OCI-LY3 (cell line): Measurements from ENCODE around the gene CPEB1.
"Not testable (repeated sequence)": the region's sequence is repeated elsewhere in the genome, so short reads cannot be mapped to it uniquely, and the experiment has no call there.

Experiments used
- H2AFZ ChIP-seq: fragments of 200-600, 300-600 bp; shearing (Covaris generic); 2 replicates; pipeline ENCODE4 v1.6.0; 2014; ENCODE audit warnings: antibody characterized with exemption, low read depth, low read length
- H3K27ac ChIP-seq: fragments of 200-600, 300-600 bp; sonication (generic); 2 replicates; pipeline ENCODE4 v1.5.1; 2014; ENCODE audit warnings: mild to moderate bottlenecking, low read length, moderate library complexity, mixed read lengths
- H3K27me3 ChIP-seq: fragments of 200-600, 300-600 bp; sonication (generic); 2 replicates; pipeline ENCODE4 v1.6.1; 2014; ENCODE audit warnings: low read depth, low read length, mixed read lengths
- H3K36me3 ChIP-seq: fragments of 200-600, 300-600 bp; sonication (generic); replicated peaks from 2 replicates; pipeline ENCODE3; 2014; ENCODE audit warnings: low read depth, low read length, mixed read lengths
- H3K4me1 ChIP-seq: fragments of 300-600, 200-600 bp; sonication (generic); 2 replicates; pipeline ENCODE4 v1.6.1; 2014; ENCODE audit warnings: low read length, mixed read lengths
- H3K4me2 ChIP-seq: fragments of 200-600, 300-600 bp; sonication (generic); 2 replicates; pipeline ENCODE4 v1.6.1; 2014; ENCODE audit warnings: low read length, mixed read lengths
- H3K4me3 ChIP-seq: fragments of 300-600, 200-600 bp; sonication (generic); 2 replicates; pipeline ENCODE4 v1.5.1; 2014; ENCODE audit warnings: antibody characterized with exemption, mild to moderate bottlenecking, low read length, moderate library complexity
- H3K79me2 ChIP-seq: fragments of 300-600, 200-600 bp; shearing (Covaris generic); 2 replicates; pipeline ENCODE4 v1.6.1; 2014; ENCODE audit warnings: mild to moderate bottlenecking, low read length, mixed read lengths
- H3K9ac ChIP-seq: fragments of 300-600, 200-600 bp; shearing (Covaris generic); 2 replicates; pipeline ENCODE4 v1.6.0; 2014; ENCODE audit warnings: mild to moderate bottlenecking, low read length, moderate library complexity
- H3K9me3 ChIP-seq: fragments of 200-600, 300-600 bp; shearing (Covaris generic); 2 replicates; pipeline ENCODE4 v1.6.1; 2014; ENCODE audit warnings: low read length, mixed read lengths; ENCODE audit not compliant: insufficient read depth
- H4K20me1 ChIP-seq: fragments of 200-600, 300-600 bp; sonication (generic); 2 replicates; pipeline ENCODE4 v1.6.1; 2016; ENCODE audit warnings: low read length, mixed read lengths; ENCODE audit not compliant: insufficient read depth
- CTCF ChIP-seq: fragments of 200-600, 300-600 bp; sonication (generic); IDR thresholded peaks from 2 replicates; pipeline ENCODE4 v1.5.1; 2014; ENCODE audit warnings: antibody characterized with exemption, low read length, low read depth
- EZH2phosphoT487 ChIP-seq: fragments of 200-600 bp; shearing (Covaris generic); IDR thresholded peaks from 2 replicates; pipeline ENCODE4 v1.6.1; 2018; ENCODE audit warnings: antibody characterized with exemption, mixed run types, low read depth

Gene CPEB1

GRCh38 chr15:82646250-82647044 lies 716 bp downstream of the CPEB1 start:
- no peak overlapping the region for H3K4me2 ChIP-seq
- no peaks in the 10 kb centered on the region for H3K79me2 ChIP-seq
- H4K20me1 ChIP-seq, result 0 out of 2 replicates have a peak, but pooled peaks cover 3% of the 10 kb centered on the region
- H2AFZ ChIP-seq, result no peak overlapping the region
- no peak overlapping the region for H3K9ac ChIP-seq
- H3K27me3 ChIP-seq, result peaks cover 21% of the 10 kb centered on the region
- no peak overlapping the region for H3K27ac ChIP-seq
- no peaks in the 10 kb centered on the region for H3K4me1 ChIP-seq
- no peaks in the 10 kb centered on the region for H3K36me3 ChIP-seq
- H3K9me3 ChIP-seq, result no peaks in the 10 kb centered on the region
- TF ChIP-seq EZH2phosphoT487 (no peak), CTCF (no peak)
- H3K4me3 ChIP-seq, result no peak overlapping the region

GRCh38 chr15:82644967-82645852 lies 2.0 kb downstream of the CPEB1 start:
- not testable (repeated sequence) for H2AFZ ChIP-seq, H3K9me3 ChIP-seq, H3K4me2 ChIP-seq, H3K9ac ChIP-seq, H3K27ac ChIP-seq, H3K79me2 ChIP-seq, H4K20me1 ChIP-seq, H3K4me3 ChIP-seq, H3K4me1 ChIP-seq, H3K36me3 ChIP-seq
- H3K27me3 ChIP-seq, result peaks cover 34% of the 10 kb centered on the region

- Histone ChIP-seq H4K20me1 (no peaks in the 10 kb centered on the region), H3K9me3 (no peaks in the 10 kb centered on the region), H3K4me2 (no peak overlapping the region), H3K9ac (no peak overlapping the region), H3K27ac (no peak overlapping the region), H3K4me1 (no peaks in the 10 kb centered on the region), H3K4me3 (no peak overlapping the region), H3K79me2 (no peaks in the 10 kb centered on the region), H3K36me3 (no peaks in the 10 kb centered on the region), H3K27me3 (peaks cover 45% of the 10 kb centered on the region), H2AFZ (no peak overlapping the region)
- TF ChIP-seq CTCF (no peak), EZH2phosphoT487 (no peak)
Measured at GRCh38 chr15:82643992-82644391, 3.2 kb downstream of the CPEB1 start.

GRCh38 chr15:82642656-82643055 lies 4.5 kb downstream of the CPEB1 start:
- TF ChIP-seq EZH2phosphoT487 (no peak), CTCF (no peak)
- H3K9ac ChIP-seq, result no peak overlapping the region
- H3K36me3 ChIP-seq, result no peaks in the 10 kb centered on the region
- H3K27ac ChIP-seq, result no peak overlapping the region
- no peaks in the 10 kb centered on the region for H3K9me3 ChIP-seq
- H3K4me2 ChIP-seq, result no peak overlapping the region
- H3K4me3 ChIP-seq, result no peak overlapping the region
- H2AFZ ChIP-seq, result no peak overlapping the region
- no peaks in the 10 kb centered on the region for H3K4me1 ChIP-seq
- no peaks in the 10 kb centered on the region for H4K20me1 ChIP-seq
- no peaks in the 10 kb centered on the region for H3K79me2 ChIP-seq
- peaks cover 58% of the 10 kb centered on the region for H3K27me3 ChIP-seq
